ENCODE measurements around the gene WWOX.

DNA sequence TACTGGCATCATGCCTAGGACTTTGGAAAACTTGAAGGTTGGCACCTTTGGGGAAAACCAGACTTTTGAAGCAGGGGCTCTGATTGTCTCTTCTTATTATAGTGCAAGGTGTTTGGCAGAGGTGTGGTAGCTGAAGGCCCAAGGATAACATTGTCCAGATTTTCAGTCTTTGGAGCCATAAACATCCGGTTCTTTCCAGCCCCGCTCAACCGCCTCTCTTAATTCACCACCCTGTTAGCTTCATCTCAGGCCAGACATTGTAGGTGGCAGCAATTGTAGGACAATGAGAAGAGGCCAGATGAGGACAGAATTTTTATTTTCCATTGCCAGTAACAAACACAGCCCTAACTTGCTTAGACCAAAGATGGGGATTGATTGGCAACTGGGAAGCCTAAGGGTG, 851.3 kb downstream of the WWOX start:
- TF ChIP-seq MYC (IDR thresholded peaks at IDR 0.05; ENCODE audit: low read depth, low read length) (no peak), POLR2A (IDR thresholded peaks at IDR 0.05; ENCODE audit: extremely low read depth, insufficient read length) (no peak)
- TF ChIP-seq, protein P1, sequence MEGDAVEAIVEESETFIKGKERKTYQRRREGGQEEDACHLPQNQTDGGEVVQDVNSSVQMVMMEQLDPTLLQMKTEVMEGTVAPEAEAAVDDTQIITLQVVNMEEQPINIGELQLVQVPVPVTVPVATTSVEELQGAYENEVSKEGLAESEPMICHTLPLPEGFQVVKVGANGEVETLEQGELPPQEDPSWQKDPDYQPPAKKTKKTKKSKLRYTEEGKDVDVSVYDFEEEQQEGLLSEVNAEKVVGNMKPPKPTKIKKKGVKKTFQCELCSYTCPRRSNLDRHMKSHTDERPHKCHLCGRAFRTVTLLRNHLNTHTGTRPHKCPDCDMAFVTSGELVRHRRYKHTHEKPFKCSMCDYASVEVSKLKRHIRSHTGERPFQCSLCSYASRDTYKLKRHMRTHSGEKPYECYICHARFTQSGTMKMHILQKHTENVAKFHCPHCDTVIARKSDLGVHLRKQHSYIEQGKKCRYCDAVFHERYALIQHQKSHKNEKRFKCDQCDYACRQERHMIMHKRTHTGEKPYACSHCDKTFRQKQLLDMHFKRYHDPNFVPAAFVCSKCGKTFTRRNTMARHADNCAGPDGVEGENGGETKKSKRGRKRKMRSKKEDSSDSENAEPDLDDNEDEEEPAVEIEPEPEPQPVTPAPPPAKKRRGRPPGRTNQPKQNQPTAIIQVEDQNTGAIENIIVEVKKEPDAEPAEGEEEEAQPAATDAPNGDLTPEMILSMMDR (IDR thresholded peaks at IDR 0.05; ENCODE audit: low read depth, low read length): no peak
- TF ChIP-seq, protein P2, sequence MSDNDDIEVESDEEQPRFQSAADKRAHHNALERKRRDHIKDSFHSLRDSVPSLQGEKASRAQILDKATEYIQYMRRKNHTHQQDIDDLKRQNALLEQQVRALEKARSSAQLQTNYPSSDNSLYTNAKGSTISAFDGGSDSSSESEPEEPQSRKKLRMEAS (IDR thresholded peaks at IDR 0.05; ENCODE audit: low read depth, low read length): no peak

Data from NB4 (cell line).